PFSK-1 (cell line): ENCODE data around the gene MYL10.

ENCODE experiments used
- FOXP2 ChIP-seq: optimal IDR thresholded peaks from 2 replicates; pipeline ENCODE3; 2011; ENCODE audit warnings: borderline replicate concordance, control low read depth, inconsistent platforms; ENCODE audit not compliant: insufficient read depth; ENCODE audit errors: extremely low read length, extremely low read depth
- TF ChIP-seq, protein P1 (sequence below), 2 experiments: IDR thresholded peaks; 2 replicates each; pipeline versions ENCODE4 v1.6.1 to v1.8.0; 2011 to 2012; ENCODE audit warnings: low read depth in 2 of 2, low read length in 2 of 2, control low read depth in 1 of 2, inconsistent platforms in 1 of 2, mild to moderate bottlenecking in 1 of 2, moderate library complexity in 1 of 2; ENCODE audit not compliant: insufficient read depth in 1 of 2

DNA sequence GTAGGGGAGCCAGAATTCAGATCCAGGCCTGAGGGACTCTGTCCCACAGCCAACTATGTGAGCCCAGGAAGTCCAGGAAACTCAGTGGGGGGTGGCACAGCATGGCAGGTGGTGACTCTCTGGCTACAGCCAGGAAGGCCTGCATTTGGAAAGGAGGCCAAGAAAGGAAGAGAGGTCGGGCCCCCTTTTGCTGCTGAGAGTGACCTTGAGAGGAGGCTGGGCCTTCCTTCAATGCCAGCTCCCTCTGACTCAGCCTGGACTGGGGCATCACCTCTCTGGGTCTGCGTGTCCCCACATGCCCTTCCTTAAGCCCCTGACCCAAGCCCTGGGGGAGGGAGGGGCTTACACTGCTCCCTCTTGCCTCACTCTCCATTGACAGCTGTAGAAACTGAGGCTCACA is 6.4 kb upstream of the MYL10 start:
- TF ChIP-seq FOXP2, result no peak
- TF ChIP-seq, protein P1, sequence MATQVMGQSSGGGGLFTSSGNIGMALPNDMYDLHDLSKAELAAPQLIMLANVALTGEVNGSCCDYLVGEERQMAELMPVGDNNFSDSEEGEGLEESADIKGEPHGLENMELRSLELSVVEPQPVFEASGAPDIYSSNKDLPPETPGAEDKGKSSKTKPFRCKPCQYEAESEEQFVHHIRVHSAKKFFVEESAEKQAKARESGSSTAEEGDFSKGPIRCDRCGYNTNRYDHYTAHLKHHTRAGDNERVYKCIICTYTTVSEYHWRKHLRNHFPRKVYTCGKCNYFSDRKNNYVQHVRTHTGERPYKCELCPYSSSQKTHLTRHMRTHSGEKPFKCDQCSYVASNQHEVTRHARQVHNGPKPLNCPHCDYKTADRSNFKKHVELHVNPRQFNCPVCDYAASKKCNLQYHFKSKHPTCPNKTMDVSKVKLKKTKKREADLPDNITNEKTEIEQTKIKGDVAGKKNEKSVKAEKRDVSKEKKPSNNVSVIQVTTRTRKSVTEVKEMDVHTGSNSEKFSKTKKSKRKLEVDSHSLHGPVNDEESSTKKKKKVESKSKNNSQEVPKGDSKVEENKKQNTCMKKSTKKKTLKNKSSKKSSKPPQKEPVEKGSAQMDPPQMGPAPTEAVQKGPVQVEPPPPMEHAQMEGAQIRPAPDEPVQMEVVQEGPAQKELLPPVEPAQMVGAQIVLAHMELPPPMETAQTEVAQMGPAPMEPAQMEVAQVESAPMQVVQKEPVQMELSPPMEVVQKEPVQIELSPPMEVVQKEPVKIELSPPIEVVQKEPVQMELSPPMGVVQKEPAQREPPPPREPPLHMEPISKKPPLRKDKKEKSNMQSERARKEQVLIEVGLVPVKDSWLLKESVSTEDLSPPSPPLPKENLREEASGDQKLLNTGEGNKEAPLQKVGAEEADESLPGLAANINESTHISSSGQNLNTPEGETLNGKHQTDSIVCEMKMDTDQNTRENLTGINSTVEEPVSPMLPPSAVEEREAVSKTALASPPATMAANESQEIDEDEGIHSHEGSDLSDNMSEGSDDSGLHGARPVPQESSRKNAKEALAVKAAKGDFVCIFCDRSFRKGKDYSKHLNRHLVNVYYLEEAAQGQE (IDR thresholded peaks at IDR 0.05; ENCODE audit: insufficient read depth in 1 of 2, low read depth in 2 of 2, low read length in 2 of 2), result no peak
